Adrenal gland (tissue), 5 donors: ENCODE results near the gene SMO.

Source experiments
- POLR2A ChIP-seq, 2 donors: fragments of 450-650 bp; IDR thresholded peaks; one replicate each; pipeline ENCODE4 v1.6.1; 2017; ENCODE audit warnings: antibody characterized with exemption in 2 of 2, mild to moderate bottlenecking in 2 of 2, moderate library complexity in 1 of 2
- TF ChIP-seq, protein P1 (sequence below), 6 experiments: fragments of 450-650 bp in 4 of 6; fragments of 200-600 bp in 2 of 6; sonication (generic) in 1 of 6; IDR thresholded peaks; 1 replicate in 5 of 6; 2 replicates in 1 of 6; pipeline versions ENCODE4 v1.5.1 to v1.8.0; 2016 to 2021; ENCODE audit warnings: antibody characterized with exemption in 6 of 6, mild to moderate bottlenecking in 2 of 6, moderate library complexity in 1 of 6
- donor health status: DM: no; HTN: no; CAD: no.

DNA sequence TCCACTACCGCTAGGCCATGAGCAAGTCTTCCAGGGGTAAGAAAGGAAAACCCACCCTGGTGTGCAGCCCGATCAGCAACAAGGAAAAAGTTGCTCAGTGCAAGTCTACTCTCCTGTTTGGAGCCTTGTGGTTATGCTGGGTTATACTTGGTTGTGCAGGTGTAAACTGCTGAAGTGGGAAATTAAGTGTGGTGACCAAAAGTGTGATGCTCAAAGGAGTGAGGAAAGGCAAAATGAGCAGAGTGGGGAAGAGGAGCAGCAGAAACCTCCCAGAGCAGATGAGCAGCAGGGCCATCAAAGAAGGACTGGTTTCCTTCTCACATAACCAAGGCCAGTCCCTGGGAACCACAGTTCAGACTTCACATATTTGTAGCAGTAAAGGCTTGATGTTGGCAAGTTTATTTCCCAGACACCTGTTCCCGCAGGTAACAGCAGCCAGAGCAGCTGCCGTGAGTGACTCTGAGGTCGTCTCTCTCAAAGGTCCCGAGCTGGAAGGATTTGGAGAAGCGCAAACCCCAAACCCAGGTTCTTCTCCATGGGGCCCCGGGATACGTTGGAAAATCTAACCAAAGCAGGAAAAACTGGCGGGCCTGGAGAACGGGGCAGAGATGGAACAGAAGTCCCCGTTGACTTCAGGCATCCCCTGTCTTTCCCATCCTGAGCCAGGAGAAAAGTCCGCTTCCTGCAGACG, 607 bp upstream of the SMO start:
- TF ChIP-seq, protein P1, sequence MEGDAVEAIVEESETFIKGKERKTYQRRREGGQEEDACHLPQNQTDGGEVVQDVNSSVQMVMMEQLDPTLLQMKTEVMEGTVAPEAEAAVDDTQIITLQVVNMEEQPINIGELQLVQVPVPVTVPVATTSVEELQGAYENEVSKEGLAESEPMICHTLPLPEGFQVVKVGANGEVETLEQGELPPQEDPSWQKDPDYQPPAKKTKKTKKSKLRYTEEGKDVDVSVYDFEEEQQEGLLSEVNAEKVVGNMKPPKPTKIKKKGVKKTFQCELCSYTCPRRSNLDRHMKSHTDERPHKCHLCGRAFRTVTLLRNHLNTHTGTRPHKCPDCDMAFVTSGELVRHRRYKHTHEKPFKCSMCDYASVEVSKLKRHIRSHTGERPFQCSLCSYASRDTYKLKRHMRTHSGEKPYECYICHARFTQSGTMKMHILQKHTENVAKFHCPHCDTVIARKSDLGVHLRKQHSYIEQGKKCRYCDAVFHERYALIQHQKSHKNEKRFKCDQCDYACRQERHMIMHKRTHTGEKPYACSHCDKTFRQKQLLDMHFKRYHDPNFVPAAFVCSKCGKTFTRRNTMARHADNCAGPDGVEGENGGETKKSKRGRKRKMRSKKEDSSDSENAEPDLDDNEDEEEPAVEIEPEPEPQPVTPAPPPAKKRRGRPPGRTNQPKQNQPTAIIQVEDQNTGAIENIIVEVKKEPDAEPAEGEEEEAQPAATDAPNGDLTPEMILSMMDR (IDR thresholded peaks at IDR 0.05), result no peak
- no peak for TF ChIP-seq POLR2A (IDR thresholded peaks at IDR 0.05)
